Muscle of back (tissue), 11 donors: ENCODE results near the gene CORO2B. TPM values are rescaled to one million over a fixed set of nuclear protein-coding genes. Genes with fewer than 3 reads are reported as not detected.
A peak's percentile ranks its signal among the peaks of the same experiment; 100 is the strongest.

Source experiments
- DNase-seq, 3 donors: peaks; one replicate each; pipeline versions ENCODE4 v3.0.0 to v3.0.0-alpha.2; 2013
- polyA plus RNA-seq, 10 donors: library from polyadenylated mRNA; unstranded; fragments of 120-200 nt; gene quantifications; one replicate each; pipeline ENCODE4 v1.2.1, GENCODE V29; 2013; ENCODE audit not compliant: insufficient read length in 10 of 10

Gene CORO2B
- polyA plus RNA-seq, 10 donors: 4.9 to 7.5 (median 6.0) TPM

DNA sequence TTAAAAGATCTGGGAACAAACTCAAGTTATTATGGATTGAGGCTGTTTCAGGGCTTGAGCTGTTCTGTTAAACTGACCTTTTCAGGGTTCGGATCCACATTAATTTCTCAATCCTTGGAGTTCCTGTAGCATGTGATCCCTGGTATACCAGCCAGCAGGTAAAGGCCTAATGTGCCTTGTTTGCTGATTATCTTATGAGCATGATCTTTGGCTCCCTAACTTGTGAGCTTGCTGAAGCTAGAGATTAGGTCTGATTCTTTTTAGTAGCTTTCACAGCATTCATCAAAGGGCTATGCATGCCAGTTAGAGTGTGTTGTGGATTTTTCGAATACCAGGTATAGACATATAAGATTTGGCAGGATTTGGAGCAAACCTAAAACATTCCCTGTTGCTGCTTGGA is 10.3 kb downstream of the CORO2B start:
- no peak for DNase-seq

DNA sequence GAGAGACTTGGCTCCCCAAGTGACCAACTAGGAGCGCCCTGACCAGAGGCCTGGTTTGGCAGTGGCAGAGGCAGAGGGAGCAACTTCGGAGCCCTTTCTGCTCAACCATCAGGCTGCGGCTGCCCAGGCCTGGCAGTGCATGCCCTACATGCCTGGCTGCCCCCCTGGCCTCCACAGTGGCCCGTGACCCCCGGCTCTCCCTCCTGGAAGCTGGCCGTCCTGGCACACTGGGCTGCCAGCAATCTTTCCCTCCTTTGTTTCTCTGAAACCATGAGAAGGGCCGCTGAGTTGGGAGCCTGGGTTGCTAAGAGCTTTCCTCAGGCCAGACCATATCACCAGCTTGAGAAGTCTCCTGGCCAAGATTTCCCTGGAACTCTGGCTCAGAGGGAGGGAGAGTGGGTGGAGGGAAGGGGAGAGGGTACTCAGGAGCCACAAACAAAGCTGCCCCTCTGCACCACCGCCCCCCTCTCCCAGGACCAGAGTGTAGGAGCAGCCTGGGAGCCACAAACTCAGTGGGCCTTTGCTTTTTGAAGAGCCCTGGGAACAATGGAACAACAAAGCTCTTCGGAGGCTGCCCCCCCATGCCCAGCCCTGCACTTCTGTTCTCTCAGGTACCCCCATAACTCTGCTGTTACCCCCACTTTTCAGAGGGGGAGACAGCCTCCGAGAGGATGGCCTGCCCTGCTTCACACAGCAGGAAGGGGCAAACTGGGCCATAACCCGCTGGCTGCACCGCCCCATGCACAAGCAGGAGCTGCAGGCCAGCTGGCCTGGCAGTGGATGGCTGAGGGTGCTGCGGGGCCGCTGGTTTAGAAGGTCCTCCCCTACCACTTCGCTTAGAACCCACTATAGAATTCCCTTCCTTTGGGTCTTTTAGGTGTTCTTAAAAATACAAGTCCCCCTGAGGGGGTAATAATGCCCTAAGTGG is 11.3 kb downstream of the CORO2B start:
- no peak for DNase-seq

GRCh38 chr15:68590721-68591389 is 12.1 kb downstream of the CORO2B start:
- no peak for DNase-seq

- DNase-seq: no peak
Measured at GRCh38 chr15:68592054-68592453, 13.3 kb downstream of the CORO2B start.

- DNase-seq: no peak
Measured at GRCh38 chr15:68592544-68592943, 13.8 kb downstream of the CORO2B start.

DNA sequence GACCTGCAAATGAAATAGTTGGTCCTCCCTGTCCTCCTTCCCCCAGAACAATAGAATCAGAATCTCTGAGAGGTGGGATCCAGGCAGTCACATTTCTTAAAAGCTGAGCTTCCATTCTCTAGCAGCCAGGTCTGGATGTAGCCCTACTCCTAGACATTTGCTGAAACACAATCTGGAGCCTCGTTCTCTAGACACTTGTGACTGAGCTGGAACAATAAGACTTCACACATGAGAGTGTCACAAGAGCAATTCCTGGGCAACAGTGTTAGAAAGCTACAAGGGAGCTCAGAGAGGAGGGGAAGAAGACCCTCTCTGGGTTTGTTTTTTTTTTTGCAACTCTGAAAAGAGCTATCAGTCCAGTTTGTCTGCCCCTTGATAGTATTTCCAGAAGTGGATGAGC is 14.5 kb downstream of the CORO2B start:
- no peak for DNase-seq

GRCh38 chr15:68593828-68594532 is 15.2 kb downstream of the CORO2B start:
- no peak for DNase-seq

GRCh38 chr15:68594533-68595259 is 15.9 kb downstream of the CORO2B start:
- no peak for DNase-seq

DNA sequence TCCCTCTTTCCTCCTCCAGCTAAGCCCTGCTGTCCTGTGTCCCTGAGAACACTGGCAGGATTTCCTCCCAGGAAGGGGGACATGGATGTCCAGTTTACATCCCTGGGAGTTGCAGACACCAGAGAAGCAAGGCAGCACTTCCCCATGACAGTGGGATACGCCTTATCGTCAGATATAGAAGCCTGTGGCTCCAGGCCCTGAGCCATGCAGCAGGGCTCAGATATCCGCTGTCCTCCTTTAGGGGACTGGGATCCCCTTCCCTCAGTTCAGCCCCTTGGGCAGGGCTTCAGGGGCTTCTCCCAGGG is 16.4 kb downstream of the CORO2B start:
- no peak for DNase-seq

GRCh38 chr15:68595761-68596160 is 17.0 kb downstream of the CORO2B start:
- no peak for DNase-seq

DNA sequence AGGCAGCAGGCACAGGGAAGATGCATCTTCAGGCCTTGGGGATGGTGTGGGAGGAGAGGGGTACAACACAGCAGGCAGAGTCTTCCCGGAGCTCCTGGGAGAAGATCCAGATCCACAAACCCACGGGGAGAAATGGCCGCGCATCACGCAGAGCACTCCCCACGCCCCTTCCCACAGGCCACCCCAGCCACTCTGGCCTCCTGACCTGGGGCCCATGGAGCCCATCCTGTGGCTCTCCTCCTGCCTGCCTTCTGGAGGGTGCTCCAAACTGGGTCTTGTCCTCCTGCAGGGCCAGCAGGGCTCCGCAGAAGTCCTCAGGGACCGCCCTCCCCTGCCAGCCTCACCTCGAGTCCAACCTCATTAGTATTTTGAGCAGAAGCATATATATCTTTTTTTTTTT is 17.9 kb downstream of the CORO2B start:
- DNase-seq: no peak

- no peak for DNase-seq
Measured at GRCh38 chr15:68597581-68597980, 18.8 kb downstream of the CORO2B start.

DNA sequence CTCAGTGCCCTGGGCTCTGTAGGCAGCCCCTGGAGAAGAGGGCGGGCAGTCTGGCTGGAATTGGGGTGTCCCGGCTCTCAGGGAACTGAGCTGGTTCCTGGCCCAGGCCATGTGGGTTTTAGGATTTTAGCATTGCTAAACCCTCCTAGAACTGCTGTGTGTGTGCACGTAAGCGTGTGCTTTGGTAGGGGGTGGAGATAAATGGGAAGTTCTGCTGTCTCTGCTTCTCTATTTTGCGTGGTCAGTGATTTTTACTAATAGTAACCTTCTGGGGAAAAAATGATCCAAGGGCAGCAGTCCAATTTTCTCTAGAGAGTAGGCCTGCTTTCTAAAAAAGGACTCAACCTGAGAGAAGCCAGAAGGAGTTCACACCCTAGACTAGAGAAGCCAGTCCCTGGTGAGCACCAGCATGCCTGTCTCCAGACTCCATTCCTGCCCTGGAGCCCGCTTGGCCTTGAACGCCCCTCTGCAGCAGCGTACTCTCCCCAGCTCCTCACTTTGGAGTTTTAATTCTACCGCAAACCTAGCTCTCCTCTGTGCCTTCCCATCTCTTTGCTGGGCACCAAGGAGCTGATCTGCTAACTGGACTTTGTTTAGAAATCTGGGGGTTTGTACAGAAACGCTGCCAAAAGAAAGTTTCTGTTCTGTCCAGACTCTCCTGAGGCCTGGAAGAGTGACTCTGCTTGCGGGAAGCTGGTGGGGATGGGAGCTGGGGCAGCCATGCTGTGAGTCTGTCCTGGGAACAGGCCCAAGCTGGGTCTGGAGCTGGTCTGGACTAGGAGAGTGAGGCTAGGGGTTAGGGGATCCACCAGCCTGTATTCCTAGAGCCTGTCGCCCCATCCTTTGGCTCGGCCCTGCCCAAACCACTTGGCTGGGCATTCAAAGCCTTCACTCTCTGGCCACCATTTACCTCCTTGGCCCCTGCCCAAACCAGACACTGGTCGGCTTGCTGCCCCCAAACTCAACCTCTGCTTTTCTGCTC is 19.7 kb downstream of the CORO2B start:
- DNase-seq: no peak

GRCh38 chr15:68599153-68599545 is 20.4 kb downstream of the CORO2B start:
- no peak for DNase-seq

GRCh38 chr15:68599560-68600071 is 20.8 kb downstream of the CORO2B start:
- DNase-seq: peak in 2 of 3 donors; percentile 41 to 64

- no peak for DNase-seq
Measured at GRCh38 chr15:68601206-68602197, 22.7 kb downstream of the CORO2B start.

DNA sequence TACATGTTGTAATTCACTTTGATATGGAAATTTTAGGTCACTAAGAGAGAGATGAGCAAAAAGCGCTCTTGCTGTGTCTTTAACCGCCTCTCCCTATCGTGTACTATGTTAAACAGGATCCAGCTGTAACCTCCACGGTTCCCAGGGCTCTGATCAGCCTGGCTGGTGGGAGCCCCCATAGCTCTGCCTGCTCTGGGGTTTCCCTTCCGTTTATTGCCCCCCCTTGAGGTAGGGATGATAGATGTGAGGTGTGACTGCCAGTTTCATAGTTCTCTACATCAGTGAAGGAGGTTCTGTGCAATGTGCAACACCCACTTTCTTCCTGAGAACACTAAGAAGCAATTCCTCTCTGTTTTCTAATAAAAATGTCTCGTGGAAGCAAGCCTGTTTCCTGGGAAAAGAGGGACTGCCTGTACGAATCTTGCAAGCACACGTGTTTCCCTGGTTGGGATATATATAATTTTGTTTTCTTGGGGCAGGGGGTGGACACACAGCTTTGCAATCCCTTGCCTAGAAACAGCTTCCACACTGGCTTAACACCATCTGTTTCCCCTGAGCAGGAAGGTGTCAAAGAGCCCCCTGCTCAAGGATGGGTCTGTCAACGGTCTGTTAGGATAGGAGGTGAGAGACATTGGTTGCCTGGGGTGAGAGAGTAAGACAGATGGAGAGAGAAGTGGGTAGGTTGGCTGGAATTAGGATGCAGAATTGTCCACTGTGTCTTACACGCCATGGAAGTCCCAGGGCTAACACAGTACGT is 23.8 kb downstream of the CORO2B start:
- DNase-seq: no peak

DNA sequence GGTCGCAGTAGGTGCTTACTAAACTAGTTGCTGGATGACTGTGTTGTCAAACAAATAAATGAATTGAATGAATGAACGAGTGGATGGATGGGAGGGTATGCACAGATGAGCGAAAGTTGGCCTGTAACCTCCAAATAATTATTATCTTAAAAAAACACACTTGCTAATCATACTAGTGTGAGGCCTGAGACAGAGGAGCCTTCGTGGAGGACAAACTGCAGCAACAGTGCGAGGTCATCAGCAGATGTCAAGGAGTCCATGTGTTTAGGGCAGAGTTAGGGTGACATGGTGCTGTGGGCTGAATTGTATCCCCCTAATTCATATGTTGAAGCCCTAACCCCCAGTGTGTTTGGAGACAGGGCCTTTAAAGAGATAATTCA is 24.4 kb downstream of the CORO2B start:
- no peak for DNase-seq

DNA sequence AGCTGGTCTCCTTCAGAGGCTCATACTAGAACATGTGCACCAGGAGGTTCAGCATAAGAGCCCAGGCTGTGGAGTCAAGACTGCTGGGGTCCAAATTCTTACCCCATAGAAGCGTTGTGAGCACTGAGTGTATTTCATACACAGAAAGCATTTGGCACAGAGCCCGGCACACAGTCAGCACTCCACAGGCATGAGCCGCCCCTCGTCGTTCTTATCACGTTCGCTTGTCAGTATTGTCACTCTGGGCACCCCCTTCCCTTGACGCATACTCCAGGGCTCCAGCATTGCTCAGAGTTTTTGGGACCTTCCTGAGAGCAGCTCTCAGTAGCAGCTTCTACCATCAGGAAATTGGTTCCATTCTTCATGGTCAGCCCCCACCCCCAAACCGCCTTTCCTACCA is 25.2 kb downstream of the CORO2B start:
- DNase-seq: no peak
